ENCODE results near the gene PHF23.
"Not testable (repeated sequence)": the region's sequence is repeated elsewhere in the genome, so short reads cannot be mapped to it uniquely, and the experiment has no call there.

The PHF23 gene

GRCh38 chr17:7258731-7259554 lies 19.7 kb upstream of the PHF23 start:
- no peak for DNase-seq

GRCh38 chr17:7256766-7257456 lies 17.7 kb upstream of the PHF23 start:
- no peak for DNase-seq

GRCh38 chr17:7254511-7254910 lies 15.3 kb upstream of the PHF23 start:
- no peak for DNase-seq

- DNase-seq = no peak
These were observed 13.8 kb upstream of the PHF23 start for GRCh38 chr17:7253082-7253481.

- peak; percentile 90 for DNase-seq
These were observed 13.2 kb upstream of the PHF23 start, which contains the start of gene ELP5 for GRCh38 chr17:7252176-7253043. TSS of gene ELP5 (plus strand) at chr17:7252215. CDS start at chr17:7252551, 336 bp downstream.

GRCh38 chr17:7251661-7252175 lies 12.5 kb upstream of the PHF23 start, which contains the start of gene CTDNEP1:
TSS of gene CTDNEP1 (minus strand) at chr17:7251734. CDS start at chr17:7251296, 438 bp downstream.
- peak; percentile 99 for DNase-seq

- DNase-seq = peak; percentile 75
These were observed 11.7 kb upstream of the PHF23 start for GRCh38 chr17:7250695-7251627.

GRCh38 chr17:7249830-7250229 lies 10.6 kb upstream of the PHF23 start:
- no peak for DNase-seq

- DNase-seq = no peak
These were observed 10.0 kb upstream of the PHF23 start for GRCh38 chr17:7249214-7249613.

GRCh38 chr17:7248796-7249195 lies 9.5 kb upstream of the PHF23 start:
- no peak for DNase-seq

GRCh38 chr17:7246779-7247178 lies 7.5 kb upstream of the PHF23 start:
- DNase-seq = no peak

- not testable (repeated sequence) for DNase-seq
These were observed 4.6 kb upstream of the PHF23 start for GRCh38 chr17:7243838-7244237.

GRCh38 chr17:7243453-7243729 lies 4.1 kb upstream of the PHF23 start:
- DNase-seq = no peak

- DNase-seq = peak; percentile 95
These were observed 3.6 kb upstream of the PHF23 start for GRCh38 chr17:7242717-7243452.

GRCh38 chr17:7241783-7242716 lies 2.8 kb upstream of the PHF23 start, which contains the start of gene GABARAP:
TSS of gene GABARAP (minus strand) at chr17:7242449. CDS start at chr17:7242330, 119 bp downstream.
- peak; percentile 94 for DNase-seq

- no peak for DNase-seq
These were observed 2.0 kb upstream of the PHF23 start for GRCh38 chr17:7241090-7241733.

GRCh38 chr17:7240375-7240774 lies 1.1 kb upstream of the PHF23 start:
- DNase-seq = no peak

GRCh38 chr17:7238420-7239090 lies 702 bp downstream of the PHF23 start:
- DNase-seq = peak; percentile 56
